IMR-90 (cell line): ENCODE results near the gene PLCD4. TPM values are rescaled to one million over a fixed set of nuclear protein-coding genes. Genes with fewer than 3 reads are reported as not detected.

ENCODE experiments used
- polyA plus RNA-seq, 3 experiments: library from polyadenylated mRNA; depleted of rRNA; stranded (reverse); fragments of >200 nt; gene quantifications; 2 replicates each; pipeline ENCODE4 v1.2.3, GENCODE V29; 2012; ENCODE audit warnings: low replicate concordance in 1 of 3
- total RNA-seq: library from RNA; depleted of rRNA; stranded (reverse); fragments of >200 nt; gene quantifications from 2 replicates; pipeline ENCODE4 v1.2.3, GENCODE V29; 2012
- TF ChIP-seq, protein P1 (sequence below): conservative IDR thresholded peaks from 2 replicates; pipeline ENCODE4 v1.5.1; 2012; ENCODE audit warnings: mild to moderate bottlenecking, low read depth, low read length, improper control_type of control experiment

The PLCD4 gene
- total and polyA plus RNA-seq, 2 of the 4 experiments (the other 2 are of a cell fraction): 1.9 to 2.0 TPM

- TF ChIP-seq, protein P1, sequence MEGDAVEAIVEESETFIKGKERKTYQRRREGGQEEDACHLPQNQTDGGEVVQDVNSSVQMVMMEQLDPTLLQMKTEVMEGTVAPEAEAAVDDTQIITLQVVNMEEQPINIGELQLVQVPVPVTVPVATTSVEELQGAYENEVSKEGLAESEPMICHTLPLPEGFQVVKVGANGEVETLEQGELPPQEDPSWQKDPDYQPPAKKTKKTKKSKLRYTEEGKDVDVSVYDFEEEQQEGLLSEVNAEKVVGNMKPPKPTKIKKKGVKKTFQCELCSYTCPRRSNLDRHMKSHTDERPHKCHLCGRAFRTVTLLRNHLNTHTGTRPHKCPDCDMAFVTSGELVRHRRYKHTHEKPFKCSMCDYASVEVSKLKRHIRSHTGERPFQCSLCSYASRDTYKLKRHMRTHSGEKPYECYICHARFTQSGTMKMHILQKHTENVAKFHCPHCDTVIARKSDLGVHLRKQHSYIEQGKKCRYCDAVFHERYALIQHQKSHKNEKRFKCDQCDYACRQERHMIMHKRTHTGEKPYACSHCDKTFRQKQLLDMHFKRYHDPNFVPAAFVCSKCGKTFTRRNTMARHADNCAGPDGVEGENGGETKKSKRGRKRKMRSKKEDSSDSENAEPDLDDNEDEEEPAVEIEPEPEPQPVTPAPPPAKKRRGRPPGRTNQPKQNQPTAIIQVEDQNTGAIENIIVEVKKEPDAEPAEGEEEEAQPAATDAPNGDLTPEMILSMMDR: no peak
These were observed 63.5 kb downstream of the PLCD4 start (continued) for GRCh38 chr2:218671097-218671653.
